Sigmoid colon (tissue), 4 donors: ENCODE data around the gene LPP.

Experiments
- POLR2AphosphoS5 ChIP-seq, 4 donors: sonication (generic); formaldehyde crosslinking; IDR thresholded peaks; one replicate each; pipeline ENCODE4 v1.6.1; 2017; ENCODE audit warnings: antibody characterized with exemption in 4 of 4
- TF ChIP-seq, protein P1 (sequence below), 4 experiments: fragments of 450-650 bp in 3 of 4; fragments of 200-600 bp in 1 of 4; IDR thresholded peaks; one replicate each; pipeline ENCODE4 v1.5.1; 2016 to 2019; ENCODE audit warnings: antibody characterized with exemption in 4 of 4, mild to moderate bottlenecking in 3 of 4, moderate library complexity in 2 of 4

DNA sequence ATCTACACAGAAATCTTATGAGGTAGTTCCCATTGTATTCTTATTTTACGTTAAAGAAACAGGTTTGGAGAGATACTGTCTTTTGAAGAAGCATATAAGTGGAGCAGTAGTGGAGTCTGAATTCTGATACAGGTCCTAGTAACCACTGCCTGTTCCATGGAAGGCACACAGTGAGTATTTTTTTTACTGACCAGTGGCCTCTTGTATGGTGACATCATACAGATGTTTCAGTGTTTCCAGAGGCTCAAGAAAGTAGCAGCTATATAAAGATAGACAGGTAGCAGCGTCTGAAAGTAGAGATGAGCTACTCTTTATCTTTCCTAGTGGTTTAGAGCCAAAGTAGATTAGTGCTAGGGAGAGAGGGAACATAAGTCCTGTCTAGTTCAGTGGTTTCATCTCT lies 173.5 kb downstream of the LPP start:
- no peak for TF ChIP-seq POLR2AphosphoS5 (IDR thresholded peaks at IDR 0.05)
- TF ChIP-seq, protein P1, sequence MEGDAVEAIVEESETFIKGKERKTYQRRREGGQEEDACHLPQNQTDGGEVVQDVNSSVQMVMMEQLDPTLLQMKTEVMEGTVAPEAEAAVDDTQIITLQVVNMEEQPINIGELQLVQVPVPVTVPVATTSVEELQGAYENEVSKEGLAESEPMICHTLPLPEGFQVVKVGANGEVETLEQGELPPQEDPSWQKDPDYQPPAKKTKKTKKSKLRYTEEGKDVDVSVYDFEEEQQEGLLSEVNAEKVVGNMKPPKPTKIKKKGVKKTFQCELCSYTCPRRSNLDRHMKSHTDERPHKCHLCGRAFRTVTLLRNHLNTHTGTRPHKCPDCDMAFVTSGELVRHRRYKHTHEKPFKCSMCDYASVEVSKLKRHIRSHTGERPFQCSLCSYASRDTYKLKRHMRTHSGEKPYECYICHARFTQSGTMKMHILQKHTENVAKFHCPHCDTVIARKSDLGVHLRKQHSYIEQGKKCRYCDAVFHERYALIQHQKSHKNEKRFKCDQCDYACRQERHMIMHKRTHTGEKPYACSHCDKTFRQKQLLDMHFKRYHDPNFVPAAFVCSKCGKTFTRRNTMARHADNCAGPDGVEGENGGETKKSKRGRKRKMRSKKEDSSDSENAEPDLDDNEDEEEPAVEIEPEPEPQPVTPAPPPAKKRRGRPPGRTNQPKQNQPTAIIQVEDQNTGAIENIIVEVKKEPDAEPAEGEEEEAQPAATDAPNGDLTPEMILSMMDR (IDR thresholded peaks at IDR 0.05): no peak
